ENCODE results near the gene TJAP1. TPM values are rescaled to one million over a fixed set of nuclear protein-coding genes. Genes with fewer than 3 reads are reported as not detected.
"Not testable (repeated sequence)": the region's sequence is repeated elsewhere in the genome, so short reads cannot be mapped to it uniquely, and the experiment has no call there.

Gene TJAP1
- polyA plus RNA-seq, 3 donors from 2014 or later, result 2.6 to 10.9 (median 3.4) TPM

DNA sequence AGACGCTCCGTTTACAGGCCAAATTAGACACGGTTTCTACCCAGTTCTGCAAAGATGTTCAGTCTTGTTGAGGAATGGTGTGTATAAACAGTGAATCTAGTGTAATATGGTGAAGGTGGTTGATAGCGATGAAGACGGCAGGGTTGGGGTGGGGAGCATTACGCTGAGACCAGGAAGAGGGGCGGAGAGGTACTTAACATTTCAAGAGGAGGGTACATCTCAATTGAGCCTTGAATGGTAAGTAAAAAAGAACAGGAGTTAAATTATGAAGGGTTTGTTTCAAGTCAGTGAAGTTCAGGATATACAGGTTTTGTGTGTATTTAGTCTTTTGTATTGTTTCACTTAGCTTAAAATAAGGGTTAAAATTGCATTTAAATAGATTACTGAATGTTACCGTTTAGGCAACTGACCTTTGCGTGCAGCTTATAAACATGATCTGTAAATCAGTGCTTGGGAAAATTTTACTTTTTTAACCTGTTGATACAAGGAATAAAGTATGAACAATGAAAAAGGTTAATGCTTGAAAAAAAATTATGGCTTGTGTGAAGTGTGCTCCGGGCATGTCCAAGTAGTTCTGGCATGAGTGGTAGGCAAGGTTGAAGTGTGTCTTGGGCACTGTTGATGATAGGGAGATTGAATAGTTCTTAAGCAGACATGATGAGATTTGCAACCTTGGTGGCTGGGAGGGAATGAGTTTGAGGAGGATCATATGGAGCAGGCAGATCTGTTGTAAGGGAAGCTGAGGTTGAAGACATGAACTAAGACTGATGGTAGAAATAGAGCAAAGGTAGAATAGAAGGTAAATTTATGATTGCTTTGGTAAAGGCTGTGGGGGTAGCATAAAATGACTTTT lies 40.4 kb downstream of the TJAP1 start:
- Mint-ChIP-seq H3K9me3 (no peaks in the 10 kb centered on the region), H3K36me3 (peaks cover 8 to 30% (median 11%) of the 10 kb centered on the region in 3 donors), H3K27ac (no peak overlapping the region), H3K4me3 (no peak overlapping the region), H3K4me1 (peaks cover 6 to 13% of the 10 kb centered on the region in 2 donors), H3K27me3 (ENCODE audit: low read depth in 3 of 3) (peaks cover 0 to 6% (median 3%) of the 10 kb centered on the region in 3 donors)
- DNase-seq, result no peak

DNA sequence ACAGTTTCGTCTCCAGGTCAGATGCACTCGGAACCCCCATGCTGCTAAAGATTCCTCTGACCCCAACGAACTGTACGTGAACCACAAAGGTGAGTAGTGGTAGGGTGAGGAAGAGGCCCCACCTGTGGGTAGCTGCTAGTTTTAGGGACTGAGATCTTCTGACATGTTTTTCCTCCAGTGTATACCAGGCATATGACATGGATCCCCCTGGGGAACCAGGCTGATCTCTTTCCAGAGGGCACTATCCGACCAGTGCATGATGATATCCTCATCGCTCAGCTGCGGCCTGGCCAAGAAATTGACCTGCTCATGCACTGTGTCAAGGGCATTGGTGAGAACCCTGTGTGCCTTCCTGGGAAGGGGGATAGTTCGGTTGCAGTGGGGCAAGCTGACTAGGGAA lies 42.7 kb downstream of the TJAP1 start:
- peaks cover 6 to 35% (median 17%) of the 10 kb centered on the region in 3 donors for H3K36me3 Mint-ChIP-seq
- H3K4me3 Mint-ChIP-seq, result no peak overlapping the region
- no peak for DNase-seq
- peaks cover 0 to 4% (median 3%) of the 10 kb centered on the region in 3 donors for H3K27me3 Mint-ChIP-seq (ENCODE audit: low read depth in 3 of 3)
- no peaks in the 10 kb centered on the region for H3K9me3 Mint-ChIP-seq
- no peaks in the 10 kb centered on the region for H3K4me1 Mint-ChIP-seq
- no peak overlapping the region for H3K27ac Mint-ChIP-seq

DNA sequence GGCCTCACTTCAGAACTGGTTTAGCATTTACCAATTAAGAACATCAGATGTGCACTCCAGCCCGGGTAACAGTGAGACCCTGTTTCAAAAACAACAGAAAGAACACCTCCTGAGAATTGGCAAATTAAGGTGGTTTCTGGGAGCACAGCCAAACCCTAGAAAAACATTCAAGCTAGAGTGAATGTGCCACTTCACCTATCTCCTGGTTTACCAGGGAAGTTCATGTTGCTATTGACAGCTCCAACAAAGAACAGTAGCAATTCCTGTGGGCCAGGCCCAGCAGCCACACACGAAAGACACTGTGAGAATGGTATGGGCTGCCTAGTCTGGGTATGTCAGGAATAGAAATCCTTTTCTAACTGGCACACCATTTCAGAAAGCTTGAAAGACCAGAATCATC lies 44.5 kb downstream of the TJAP1 start:
- no peak for DNase-seq
- no peaks in the 10 kb centered on the region for H3K4me1 Mint-ChIP-seq
- H3K4me3 Mint-ChIP-seq, result no peak overlapping the region
- H3K9me3 Mint-ChIP-seq, result no peaks in the 10 kb centered on the region
- H3K27ac Mint-ChIP-seq, result no peak overlapping the region
- peaks cover 8 to 47% (median 21%) of the 10 kb centered on the region in 3 donors for H3K36me3 Mint-ChIP-seq
- H3K27me3 Mint-ChIP-seq (ENCODE audit: low read depth in 3 of 3), result no peaks in the 10 kb centered on the region

DNA sequence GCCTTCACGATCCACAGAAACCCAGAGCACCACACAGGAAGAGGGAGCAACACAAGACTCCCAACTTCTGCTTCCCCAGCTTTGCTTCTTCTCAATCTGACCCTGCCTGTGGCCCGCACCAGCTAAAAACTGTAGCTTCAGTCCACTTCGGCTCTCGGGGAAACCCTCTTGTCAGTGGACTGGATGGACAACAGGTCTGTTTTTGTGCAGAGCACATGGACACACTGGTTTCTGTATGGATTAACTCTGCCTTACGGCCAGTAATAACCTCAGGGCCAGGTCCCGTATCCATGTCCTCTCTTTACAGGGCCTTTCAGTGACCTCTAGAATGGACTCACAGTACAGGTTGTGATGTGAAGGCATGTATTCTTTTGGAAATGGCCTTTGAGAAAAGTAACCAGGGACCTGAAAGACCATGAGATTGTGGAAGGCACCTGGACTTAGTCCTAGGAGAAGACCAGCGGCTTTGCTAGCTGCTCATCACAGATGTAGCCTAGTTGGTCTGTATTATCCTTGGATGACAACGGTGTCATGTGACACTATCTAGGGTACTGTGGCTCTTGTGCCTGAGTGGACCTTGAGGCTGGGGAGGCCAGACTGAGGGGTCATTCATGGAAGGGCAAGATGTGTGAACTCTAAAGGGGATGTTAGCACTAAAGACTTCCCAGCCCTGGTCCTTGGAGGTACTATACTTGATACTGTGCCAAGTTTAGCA lies 45.3 kb downstream of the TJAP1 start:
- Mint-ChIP-seq H3K4me1 (no peaks in the 10 kb centered on the region), H3K27me3 (ENCODE audit: low read depth in 3 of 3) (no peaks in the 10 kb centered on the region), H3K36me3 (peaks cover 11 to 54% (median 21%) of the 10 kb centered on the region in 3 donors), H3K4me3 (no peak overlapping the region), H3K9me3 (no peaks in the 10 kb centered on the region), H3K27ac (no peak overlapping the region)
- no peak for DNase-seq

DNA sequence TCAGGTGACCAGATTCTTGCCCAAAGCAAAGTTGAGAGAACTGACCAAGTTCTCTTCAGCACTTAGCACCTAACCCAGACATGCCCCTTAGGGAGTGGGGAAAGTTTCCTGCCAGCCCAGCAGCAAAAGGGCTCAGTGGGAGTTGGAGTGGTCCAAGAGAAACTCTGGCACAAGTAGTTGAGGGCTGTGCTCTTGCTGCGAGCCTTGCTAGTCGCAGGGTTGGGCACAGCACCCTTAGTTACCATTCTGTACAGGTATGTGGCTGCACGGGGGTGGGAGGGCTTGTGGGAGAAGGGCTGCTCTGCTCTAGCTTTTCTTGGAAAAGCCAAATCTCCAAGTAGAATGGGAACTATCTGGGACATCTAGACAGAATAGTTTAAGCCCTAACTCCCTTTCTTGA lies 45.9 kb downstream of the TJAP1 start:
- H3K9me3 Mint-ChIP-seq, result no peaks in the 10 kb centered on the region
- H3K4me1 Mint-ChIP-seq, result no peaks in the 10 kb centered on the region
- no peak for DNase-seq
- H3K36me3 Mint-ChIP-seq, result peaks cover 16 to 58% (median 21%) of the 10 kb centered on the region in 3 donors
- no peak overlapping the region for H3K27ac Mint-ChIP-seq
- H3K4me3 Mint-ChIP-seq, result no peak overlapping the region
- H3K27me3 Mint-ChIP-seq (ENCODE audit: low read depth in 3 of 3), result no peaks in the 10 kb centered on the region

DNA sequence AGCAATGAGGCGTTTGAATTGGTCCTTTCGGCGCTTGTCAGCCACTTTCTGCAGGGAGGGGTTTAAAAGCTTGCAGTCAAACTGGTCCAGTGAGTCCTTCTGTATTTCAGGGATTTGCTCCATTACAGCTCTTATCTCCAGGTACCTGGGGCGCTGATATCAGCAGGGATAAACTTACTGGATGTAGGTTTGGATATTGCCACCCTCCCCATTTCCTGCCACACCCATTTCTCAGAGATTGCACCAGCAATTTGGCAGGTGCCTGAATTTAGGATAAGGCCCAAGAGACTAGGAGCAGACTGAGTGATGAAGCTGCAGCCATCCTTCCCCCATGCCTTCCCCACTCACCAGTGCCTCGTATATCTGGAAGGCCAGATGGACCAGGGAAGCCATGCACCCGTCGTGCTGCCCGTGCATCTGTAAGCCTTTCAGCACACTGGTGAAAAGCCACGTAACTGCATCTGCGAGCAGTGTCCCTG lies 47.2 kb downstream of the TJAP1 start:
- Mint-ChIP-seq H3K4me1 (no peaks in the 10 kb centered on the region), H3K9me3 (no peaks in the 10 kb centered on the region), H3K27ac (peak overlapping the region in 1 of 6 donors; percentile 40), H3K4me3 (no peak overlapping the region), H3K27me3 (ENCODE audit: low read depth in 3 of 3) (no peaks in the 10 kb centered on the region), H3K36me3 (peaks cover 16 to 65% (median 21%) of the 10 kb centered on the region in 3 donors)
- no peak for DNase-seq

DNA sequence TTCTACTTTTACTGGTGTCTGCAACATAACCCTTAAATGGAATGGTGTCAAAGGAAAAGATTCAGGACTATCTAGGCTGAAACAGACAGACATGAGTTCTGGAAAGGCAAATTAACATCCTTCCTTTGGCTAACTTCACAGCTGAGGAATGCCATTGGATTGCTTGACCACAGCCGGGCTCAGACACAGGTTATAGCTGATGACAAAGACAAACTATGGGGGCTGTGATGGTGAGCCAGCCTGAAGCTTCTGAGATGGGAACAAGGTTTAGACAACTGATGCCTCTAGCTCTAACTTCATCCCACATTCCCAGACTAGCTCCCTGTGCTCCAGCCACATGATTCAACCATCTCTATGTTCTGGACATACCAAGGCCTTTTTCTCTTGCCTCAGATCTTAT lies 54.8 kb downstream of the TJAP1 start:
- Mint-ChIP-seq H3K27me3 (ENCODE audit: low read depth in 3 of 3) (no peaks in the 10 kb centered on the region), H3K4me3 (no peak overlapping the region), H3K4me1 (no peaks in the 10 kb centered on the region), H3K9me3 (no peaks in the 10 kb centered on the region), H3K27ac (no peak overlapping the region), H3K36me3 (peaks cover 21 to 42% (median 24%) of the 10 kb centered on the region in 3 donors)
- DNase-seq, result no peak

DNA sequence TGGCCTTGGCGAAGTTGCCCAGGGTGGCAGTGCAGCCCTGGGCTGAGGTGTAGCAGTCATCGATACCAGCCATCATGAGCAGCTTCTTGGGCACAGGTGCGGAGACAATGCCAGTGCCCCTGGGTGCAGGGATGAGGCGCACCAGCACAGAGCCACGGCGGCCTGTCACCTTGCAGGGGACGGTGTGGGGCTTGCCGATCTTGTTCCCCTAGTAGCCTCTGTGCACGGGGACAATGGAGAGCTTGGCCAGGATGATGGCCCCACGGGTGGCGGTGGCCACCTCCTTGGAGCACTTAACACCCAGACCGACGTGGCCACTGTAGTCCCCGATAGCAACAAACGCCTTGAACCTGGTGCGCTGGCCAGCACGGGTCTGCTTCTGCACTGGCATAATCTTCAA lies 61.6 kb downstream of the TJAP1 start:
- H3K4me3 Mint-ChIP-seq; DNase-seq; H3K9me3 Mint-ChIP-seq; H3K27me3 Mint-ChIP-seq (ENCODE audit: low read depth in 3 of 3); H3K27ac Mint-ChIP-seq; H3K4me1 Mint-ChIP-seq: not testable (repeated sequence)
- H3K36me3 Mint-ChIP-seq, result peaks cover 13 to 33% (median 17%) of the 10 kb centered on the region in 3 donors

DNA sequence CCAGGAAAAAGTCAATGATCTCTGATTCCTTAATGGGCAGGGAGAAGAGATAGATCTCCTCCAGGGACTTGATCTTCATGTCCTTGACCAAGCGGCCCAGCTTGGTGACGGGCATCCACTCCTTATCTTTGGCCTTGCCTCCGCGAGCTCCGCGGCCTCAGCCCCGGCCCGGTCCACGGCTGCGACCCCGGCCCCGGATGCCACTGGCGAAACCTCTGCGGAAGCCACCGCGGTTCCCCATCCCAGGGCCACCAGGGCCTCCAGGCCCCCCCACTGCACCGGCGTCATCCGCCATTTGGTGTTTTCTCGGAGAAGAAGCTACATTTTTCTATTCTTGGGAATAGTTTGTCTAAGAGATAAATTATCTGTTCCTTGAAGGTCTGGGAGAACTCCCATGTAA lies 62.0 kb downstream of the TJAP1 start:
- H3K27me3 Mint-ChIP-seq (ENCODE audit: low read depth in 3 of 3); H3K27ac Mint-ChIP-seq; H3K4me1 Mint-ChIP-seq; H3K4me3 Mint-ChIP-seq; H3K9me3 Mint-ChIP-seq; DNase-seq: not testable (repeated sequence)
- H3K36me3 Mint-ChIP-seq, result peaks cover 13 to 33% (median 17%) of the 10 kb centered on the region in 3 donors

DNA sequence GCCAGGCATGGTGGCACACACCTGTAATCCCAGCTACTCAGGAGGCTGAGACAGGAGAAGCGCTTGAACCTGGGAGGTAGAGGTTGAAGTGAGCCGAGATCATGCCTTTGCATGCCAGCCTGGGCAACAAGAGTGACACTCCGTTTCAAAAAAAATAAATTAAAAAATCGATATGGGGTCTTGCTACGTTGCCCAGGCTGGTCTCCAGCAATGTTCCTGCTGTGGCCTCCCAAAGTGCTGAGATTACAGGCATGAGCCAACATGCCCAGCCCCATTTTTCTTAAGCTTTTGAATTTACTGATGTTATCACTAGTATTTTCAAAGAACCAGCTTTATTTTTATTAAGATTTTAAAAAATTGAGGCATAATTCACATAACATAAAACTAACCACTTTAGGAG lies 63.1 kb downstream of the TJAP1 start:
- H3K27me3 Mint-ChIP-seq (ENCODE audit: low read depth in 3 of 3), result no peaks in the 10 kb centered on the region
- H3K4me3 Mint-ChIP-seq, result no peak overlapping the region
- H3K27ac Mint-ChIP-seq, result no peak overlapping the region
- H3K36me3 Mint-ChIP-seq, result peaks cover 13 to 33% (median 17%) of the 10 kb centered on the region in 3 donors
- no peaks in the 10 kb centered on the region for H3K9me3 Mint-ChIP-seq
- DNase-seq, result no peak
- H3K4me1 Mint-ChIP-seq, result peaks cover 14 to 19% of the 10 kb centered on the region in 2 donors

DNA sequence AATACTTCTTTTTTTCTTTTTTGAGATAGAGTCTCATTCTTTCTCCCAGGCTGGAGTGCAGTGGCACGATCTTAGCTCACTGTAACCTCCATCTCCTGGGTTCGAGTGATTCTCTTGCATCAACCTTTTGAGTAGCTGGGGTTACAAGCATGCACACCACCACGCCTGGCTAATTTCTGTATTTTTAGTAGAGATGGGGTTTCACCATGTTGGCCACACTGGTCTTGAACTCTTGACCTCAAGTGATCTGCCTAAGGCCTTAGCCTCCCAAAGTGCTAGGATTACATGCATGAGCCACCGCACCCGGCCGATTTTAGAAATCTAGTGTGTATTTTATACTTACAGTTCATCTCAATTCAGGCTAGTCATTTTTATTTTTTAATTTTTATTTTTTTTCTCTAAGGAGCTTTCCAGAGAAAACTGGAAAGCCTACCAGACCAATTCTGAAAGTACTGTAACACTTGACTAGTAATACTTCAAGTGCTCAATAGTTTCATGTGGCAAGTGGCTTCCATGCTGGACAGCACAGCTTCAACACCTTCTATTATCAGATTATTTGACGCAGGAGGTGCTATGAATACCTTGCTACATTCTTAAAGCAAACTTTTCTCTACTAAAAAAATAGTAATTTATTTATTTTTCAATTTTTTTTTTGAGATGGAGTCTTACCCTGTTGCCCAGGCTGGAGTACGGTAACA lies 64.6 kb downstream of the TJAP1 start:
- no peak for DNase-seq
- H3K27me3 Mint-ChIP-seq (ENCODE audit: low read depth in 3 of 3), result no peaks in the 10 kb centered on the region
- H3K4me1 Mint-ChIP-seq, result peaks cover 15 to 19% of the 10 kb centered on the region in 2 donors
- H3K9me3 Mint-ChIP-seq, result no peaks in the 10 kb centered on the region
- H3K4me3 Mint-ChIP-seq, result no peak overlapping the region
- no peak overlapping the region for H3K27ac Mint-ChIP-seq
- H3K36me3 Mint-ChIP-seq, result peaks cover 21 to 44% (median 25%) of the 10 kb centered on the region in 3 donors

DNA sequence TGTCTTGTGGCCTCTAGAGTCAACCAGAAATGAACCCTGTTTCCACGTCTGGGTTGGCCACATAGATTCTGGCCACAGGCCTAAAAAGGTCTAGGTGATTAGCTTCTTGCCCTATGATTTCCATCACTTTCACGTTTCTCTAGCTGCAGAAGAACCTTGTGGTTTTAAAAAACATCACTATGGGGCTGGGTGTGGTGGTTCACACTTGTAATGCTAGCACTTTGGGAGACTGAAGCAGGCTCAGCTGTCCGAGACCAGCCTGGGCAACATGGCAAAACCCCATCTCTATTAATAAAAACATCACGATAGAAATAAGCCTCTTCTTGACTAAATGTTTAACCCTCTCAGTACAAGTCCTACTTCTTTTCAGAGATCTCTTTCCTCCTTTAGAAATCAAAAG lies 67.1 kb downstream of the TJAP1 start:
- no peaks in the 10 kb centered on the region for H3K9me3 Mint-ChIP-seq
- peaks cover 15 to 19% of the 10 kb centered on the region in 2 donors for H3K4me1 Mint-ChIP-seq
- H3K4me3 Mint-ChIP-seq, result peak overlapping the region; percentile 5 to 73 (median 55)
- H3K27ac Mint-ChIP-seq, result peak overlapping the region; percentile 19 to 86 (median 77)
- H3K36me3 Mint-ChIP-seq, result peaks cover 36 to 54% (median 39%) of the 10 kb centered on the region in 3 donors
- DNase-seq, result peak; percentile 53 to 58 (median 57)
- no peaks in the 10 kb centered on the region for H3K27me3 Mint-ChIP-seq (ENCODE audit: low read depth in 3 of 3)

DNA sequence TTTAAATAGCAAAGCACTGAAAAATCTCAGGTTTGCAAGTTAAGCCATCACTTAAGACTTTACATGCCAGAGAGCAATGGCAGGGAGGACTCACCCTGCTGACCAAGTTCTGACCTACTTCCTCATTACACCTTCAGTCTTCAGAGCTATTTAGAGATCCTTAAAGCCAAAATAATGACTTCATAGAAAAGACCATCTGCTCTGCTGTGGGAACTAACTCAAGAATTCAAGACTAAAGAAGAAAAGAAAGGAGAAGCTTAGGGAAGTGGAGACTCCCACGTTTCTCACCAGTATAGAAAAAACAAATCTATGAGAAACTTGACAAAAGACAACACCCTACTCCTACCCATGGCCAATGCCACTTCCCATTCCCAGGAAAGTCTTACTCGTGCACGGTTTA lies 69.9 kb downstream of the TJAP1 start:
- Mint-ChIP-seq H3K4me1 (peaks cover 15 to 19% of the 10 kb centered on the region in 2 donors), H3K27me3 (ENCODE audit: low read depth in 3 of 3) (no peaks in the 10 kb centered on the region), H3K27ac (no peak overlapping the region), H3K9me3 (no peaks in the 10 kb centered on the region), H3K4me3 (no peak overlapping the region), H3K36me3 (peaks cover 43 to 58% (median 49%) of the 10 kb centered on the region in 3 donors)
- DNase-seq, result no peak
